HepG2 (cell line): ENCODE data around the gene PNPLA8. TPM values are rescaled to one million over a fixed set of nuclear protein-coding genes. Genes with fewer than 3 reads are reported as not detected.

Source experiments
- CBX5 ChIP-seq: sonication (generic); formaldehyde crosslinking; IDR thresholded peaks from 2 replicates; pipeline ENCODE4 v1.4.0; 2020; ENCODE audit warnings: missing genetic modification reagents, borderline replicate concordance
- DNMT1 ChIP-seq: sonication (generic); formaldehyde crosslinking; IDR thresholded peaks from 2 replicates; pipeline ENCODE4 v1.5.1; 2020; ENCODE audit warnings: mild to moderate bottlenecking, missing genetic modification reagents
- HDAC1 ChIP-seq: sonication (generic); formaldehyde crosslinking; IDR thresholded peaks from 2 replicates; pipeline ENCODE4 v1.5.1; 2020; ENCODE audit warnings: mild to moderate bottlenecking, missing genetic modification reagents
- HES4 ChIP-seq: sonication (generic); formaldehyde crosslinking; IDR thresholded peaks from 2 replicates; pipeline ENCODE4 v1.9.0; 2021; ENCODE audit warnings: mild to moderate bottlenecking, missing genetic modification reagents, borderline replicate concordance
- HNRNPUL1 ChIP-seq: fragments of 200-400 bp; formaldehyde crosslinking; IDR thresholded peaks from 2 replicates; pipeline ENCODE4 v1.6.1; 2017; ENCODE audit warnings: low read depth, mild to moderate bottlenecking, low read length, moderate library complexity
- KLF6 ChIP-seq: IDR thresholded peaks from 2 replicates; pipeline ENCODE4 v1.8.0; 2016; ENCODE audit warnings: missing biosample characterization, missing genetic modification reagents
- MXI1 ChIP-seq: IDR thresholded peaks from 3 replicates; pipeline ENCODE4 v1.6.1; 2012; ENCODE audit warnings: low read depth, low read length, inconsistent platforms, borderline replicate concordance
- NR2F1 ChIP-seq, 2 experiments: fragments of 450-650 bp in 1 of 2; formaldehyde crosslinking in 1 of 2; IDR thresholded peaks; 2 replicates each; pipeline versions ENCODE4 v1.5.0 to v1.6.1; 2016 to 2020; ENCODE audit warnings: mild to moderate bottlenecking in 1 of 2, missing compliant biosample characterization in 1 of 2, missing genetic modification reagents in 1 of 2, moderate library complexity in 1 of 2
- PITX1 ChIP-seq: sonication (generic); formaldehyde crosslinking; IDR thresholded peaks from 2 replicates; pipeline ENCODE4 v1.5.1; 2020; ENCODE audit warnings: mild to moderate bottlenecking, missing genetic modification reagents
- SRSF4 ChIP-seq: fragments of 200-400 bp; formaldehyde crosslinking; IDR thresholded peaks from one replicate; pipeline ENCODE4 v1.6.1; 2018; ENCODE audit warnings: mild to moderate bottlenecking, low read depth, low read length, moderate library complexity; ENCODE audit not compliant: poor library complexity, severe bottlenecking
- STAT5B ChIP-seq: sonication (generic); formaldehyde crosslinking; IDR thresholded peaks from 2 replicates; pipeline ENCODE4 v1.4.0; 2020; ENCODE audit warnings: missing genetic modification reagents
- TGIF2 ChIP-seq: IDR thresholded peaks from 2 replicates; pipeline ENCODE4 v1.6.1; 2016; ENCODE audit warnings: control low read depth, missing compliant biosample characterization
- ZMAT3 ChIP-seq: sonication (generic); formaldehyde crosslinking; conservative IDR thresholded peaks from 2 replicates; pipeline ENCODE4 v1.7.0; 2021; ENCODE audit warnings: missing genetic modification reagents
- ZNF24 ChIP-seq: fragments of 450-650 bp; IDR thresholded peaks from 2 replicates; pipeline ENCODE4 v1.6.1; 2017; ENCODE audit warnings: antibody characterized with exemption, mild to moderate bottlenecking
- ZNF34 ChIP-seq: sonication (generic); formaldehyde crosslinking; IDR thresholded peaks from 2 replicates; pipeline ENCODE4 v1.4.0; 2020; ENCODE audit warnings: mild to moderate bottlenecking, missing genetic modification reagents, borderline replicate concordance
- ZNF446 ChIP-seq: sonication (generic); formaldehyde crosslinking; IDR thresholded peaks from 2 replicates; pipeline ENCODE4 v1.5.0; 2020; ENCODE audit warnings: mild to moderate bottlenecking, missing genetic modification reagents
- ZNF530 ChIP-seq: sonication (generic); formaldehyde crosslinking; IDR thresholded peaks from 2 replicates; pipeline ENCODE4 v1.5.0; 2020; ENCODE audit warnings: low read depth, mild to moderate bottlenecking, missing genetic modification reagents
- ZNF547 ChIP-seq: sonication (generic); formaldehyde crosslinking; IDR thresholded peaks from 2 replicates; pipeline ENCODE4 v1.5.1; 2020; ENCODE audit warnings: mild to moderate bottlenecking, missing genetic modification reagents
- polyA plus RNA-seq, 8 experiments: library from polyadenylated mRNA; depleted of rRNA in 3 of 8; stranded (reverse) in 7 of 8; unstranded in 1 of 8; fragments of >200 nt; fragmentation: Illumina TruSeq in 4 of 8; extraction: Trizol in 4 of 8; gene quantifications; 2 replicates each; pipeline versions ENCODE4 v1.2.1 to v1.2.3, GENCODE V29; 2011 to 2016; ENCODE audit warnings: low read depth in 4 of 8, missing spikeins in 1 of 8, mixed read lengths in 1 of 8; ENCODE audit not compliant: insufficient read depth in 1 of 8
- total RNA-seq, 5 experiments: library from RNA; depleted of rRNA; stranded (reverse); fragments of >200 nt; fragmentation: Illumina TruSeq; extraction: Trizol; gene quantifications; 2 replicates each; pipeline ENCODE4 v1.2.3, GENCODE V29; 2016; ENCODE audit warnings: low read depth in 1 of 5
- TF ChIP-seq, protein P1 (sequence below): sonication (generic); formaldehyde crosslinking; IDR thresholded peaks from 2 replicates; pipeline ENCODE4 v1.4.0; 2020; ENCODE audit warnings: missing genetic modification reagents
- TF ChIP-seq, protein P2 (sequence below): sonication (generic); formaldehyde crosslinking; IDR thresholded peaks from 2 replicates; pipeline ENCODE4 v1.5.1; 2020; ENCODE audit warnings: missing genetic modification reagents, mild to moderate bottlenecking, borderline replicate concordance
- TF ChIP-seq, protein P3 (sequence below): sonication (generic); formaldehyde crosslinking; IDR thresholded peaks from 2 replicates; pipeline ENCODE4 v1.5.1; 2020; ENCODE audit warnings: missing genetic modification reagents, mild to moderate bottlenecking, borderline replicate concordance
- TF ChIP-seq, protein P4 (sequence below), 2 experiments: fragments of 450-650 bp in 1 of 2; sonication (generic) in 1 of 2; formaldehyde crosslinking; IDR thresholded peaks; 2 replicates each; pipeline versions ENCODE4 v1.5.0 to v1.8.0; 2020 to 2022; ENCODE audit warnings: mild to moderate bottlenecking in 1 of 2, missing genetic modification reagents in 1 of 2

The PNPLA8 gene
- total and polyA plus RNA-seq, 2 of the 13 experiments (the other 11 are each of a cell fraction or from before 2014, with no cell fraction given) = 6.3 to 11.4 TPM

DNA sequence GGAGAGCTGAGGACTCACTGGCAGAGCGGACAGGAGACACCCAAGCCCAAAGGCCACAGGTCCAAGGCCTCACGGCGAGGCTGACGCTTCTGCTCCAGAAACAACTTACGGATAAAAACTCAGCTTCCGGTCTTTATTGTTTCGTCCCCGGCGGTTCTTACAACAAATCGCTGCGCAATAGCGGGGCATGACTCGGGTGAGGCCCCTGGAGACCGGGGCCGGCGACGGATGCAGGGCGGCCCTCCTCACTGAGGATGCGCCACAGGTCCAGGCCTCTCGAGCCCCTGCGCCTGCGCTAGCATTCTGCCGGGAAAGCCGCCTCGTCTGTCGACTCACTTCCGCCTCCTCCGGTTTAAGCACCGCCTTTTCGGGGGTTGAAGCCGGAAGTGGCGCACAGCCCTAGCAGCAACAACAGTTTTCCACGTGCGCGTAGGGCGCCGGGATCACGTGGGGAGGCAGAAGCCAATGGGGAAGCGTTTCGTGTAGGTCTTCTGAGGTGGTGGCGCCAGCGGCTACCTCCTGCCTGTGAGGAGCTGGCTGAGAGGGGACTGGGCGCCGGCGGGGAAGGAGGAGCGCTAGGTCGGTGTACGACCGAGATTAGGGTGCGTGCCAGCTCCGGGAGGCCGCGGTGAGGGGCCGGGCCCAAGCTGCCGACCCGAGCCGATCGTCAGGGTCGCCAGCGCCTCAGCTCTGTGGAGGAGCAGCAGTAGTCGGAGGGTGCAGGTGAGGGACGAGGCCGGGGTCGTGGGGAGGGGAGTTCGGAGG lies 43.6 kb upstream of the PNPLA8 start, which contains the start of the genes DNAJB9 and THAP5 (continued):
- TF ChIP-seq, protein P1, sequence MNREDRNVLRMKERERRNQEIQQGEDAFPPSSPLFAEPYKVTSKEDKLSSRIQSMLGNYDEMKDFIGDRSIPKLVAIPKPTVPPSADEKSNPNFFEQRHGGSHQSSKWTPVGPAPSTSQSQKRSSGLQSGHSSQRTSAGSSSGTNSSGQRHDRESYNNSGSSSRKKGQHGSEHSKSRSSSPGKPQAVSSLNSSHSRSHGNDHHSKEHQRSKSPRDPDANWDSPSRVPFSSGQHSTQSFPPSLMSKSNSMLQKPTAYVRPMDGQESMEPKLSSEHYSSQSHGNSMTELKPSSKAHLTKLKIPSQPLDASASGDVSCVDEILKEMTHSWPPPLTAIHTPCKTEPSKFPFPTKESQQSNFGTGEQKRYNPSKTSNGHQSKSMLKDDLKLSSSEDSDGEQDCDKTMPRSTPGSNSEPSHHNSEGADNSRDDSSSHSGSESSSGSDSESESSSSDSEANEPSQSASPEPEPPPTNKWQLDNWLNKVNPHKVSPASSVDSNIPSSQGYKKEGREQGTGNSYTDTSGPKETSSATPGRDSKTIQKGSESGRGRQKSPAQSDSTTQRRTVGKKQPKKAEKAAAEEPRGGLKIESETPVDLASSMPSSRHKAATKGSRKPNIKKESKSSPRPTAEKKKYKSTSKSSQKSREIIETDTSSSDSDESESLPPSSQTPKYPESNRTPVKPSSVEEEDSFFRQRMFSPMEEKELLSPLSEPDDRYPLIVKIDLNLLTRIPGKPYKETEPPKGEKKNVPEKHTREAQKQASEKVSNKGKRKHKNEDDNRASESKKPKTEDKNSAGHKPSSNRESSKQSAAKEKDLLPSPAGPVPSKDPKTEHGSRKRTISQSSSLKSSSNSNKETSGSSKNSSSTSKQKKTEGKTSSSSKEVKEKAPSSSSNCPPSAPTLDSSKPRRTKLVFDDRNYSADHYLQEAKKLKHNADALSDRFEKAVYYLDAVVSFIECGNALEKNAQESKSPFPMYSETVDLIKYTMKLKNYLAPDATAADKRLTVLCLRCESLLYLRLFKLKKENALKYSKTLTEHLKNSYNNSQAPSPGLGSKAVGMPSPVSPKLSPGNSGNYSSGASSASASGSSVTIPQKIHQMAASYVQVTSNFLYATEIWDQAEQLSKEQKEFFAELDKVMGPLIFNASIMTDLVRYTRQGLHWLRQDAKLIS (CRISPR knock-in tag) = no peak
- TF ChIP-seq KLF6 (CRISPR knock-in tag) (peak; percentile 94; the same call in 1 of the 2 replicates), STAT5B (CRISPR knock-in tag) (no peak), ZNF547 (CRISPR knock-in tag) (peak; percentile 87), SRSF4 (no peak), NR2F1 (CRISPR knock-in tag; IDR thresholded peaks at IDR 0.05) (0 out of 4 replicates have a peak, but pooled peaks of 1 of the 2 experiments have one; percentile 22), TGIF2 (CRISPR knock-in tag) (peak; percentile 91; the same call in 1 of the 2 replicates), MXI1 (peak; percentile 96; the same call in 2 of the 3 replicates), CBX5 (CRISPR knock-in tag) (peak; percentile 31), ZNF34 (CRISPR knock-in tag) (peak; percentile 82; the same call in 1 of the 2 replicates), HES4 (CRISPR knock-in tag) (peak; percentile 60; the same call in 1 of the 2 replicates), ZNF446 (CRISPR knock-in tag) (peak; percentile 28; the same call in 1 of the 2 replicates), HNRNPUL1 (0 out of 2 replicates have a peak, but pooled peaks have one; percentile 38), HDAC1 (CRISPR knock-in tag) (peak; percentile 98), DNMT1 (CRISPR knock-in tag) (no peak), ZNF24 (peak; percentile 63; the same call in 1 of the 2 replicates), ZNF530 (CRISPR knock-in tag) (no peak), PITX1 (CRISPR knock-in tag) (peak; percentile 65; the same call in 1 of the 2 replicates), ZMAT3 (CRISPR knock-in tag) (peak; percentile 86)
- TF ChIP-seq, protein P2, sequence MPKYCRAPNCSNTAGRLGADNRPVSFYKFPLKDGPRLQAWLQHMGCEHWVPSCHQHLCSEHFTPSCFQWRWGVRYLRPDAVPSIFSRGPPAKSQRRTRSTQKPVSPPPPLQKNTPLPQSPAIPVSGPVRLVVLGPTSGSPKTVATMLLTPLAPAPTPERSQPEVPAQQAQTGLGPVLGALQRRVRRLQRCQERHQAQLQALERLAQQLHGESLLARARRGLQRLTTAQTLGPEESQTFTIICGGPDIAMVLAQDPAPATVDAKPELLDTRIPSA (CRISPR knock-in tag) = no peak; the same call in 1 of the 2 replicates
- TF ChIP-seq, protein P3, sequence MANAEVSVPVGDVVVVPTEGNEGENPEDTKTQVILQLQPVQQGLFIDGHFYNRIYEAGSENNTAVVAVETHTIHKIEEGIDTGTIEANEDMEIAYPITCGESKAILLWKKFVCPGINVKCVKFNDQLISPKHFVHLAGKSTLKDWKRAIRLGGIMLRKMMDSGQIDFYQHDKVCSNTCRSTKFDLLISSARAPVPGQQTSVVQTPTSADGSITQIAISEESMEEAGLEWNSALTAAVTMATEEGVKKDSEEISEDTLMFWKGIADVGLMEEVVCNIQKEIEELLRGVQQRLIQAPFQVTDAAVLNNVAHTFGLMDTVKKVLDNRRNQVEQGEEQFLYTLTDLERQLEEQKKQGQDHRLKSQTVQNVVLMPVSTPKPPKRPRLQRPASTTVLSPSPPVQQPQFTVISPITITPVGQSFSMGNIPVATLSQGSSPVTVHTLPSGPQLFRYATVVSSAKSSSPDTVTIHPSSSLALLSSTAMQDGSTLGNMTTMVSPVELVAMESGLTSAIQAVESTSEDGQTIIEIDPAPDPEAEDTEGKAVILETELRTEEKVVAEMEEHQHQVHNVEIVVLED (CRISPR knock-in tag) = peak; percentile 92
- TF ChIP-seq, protein P4, sequence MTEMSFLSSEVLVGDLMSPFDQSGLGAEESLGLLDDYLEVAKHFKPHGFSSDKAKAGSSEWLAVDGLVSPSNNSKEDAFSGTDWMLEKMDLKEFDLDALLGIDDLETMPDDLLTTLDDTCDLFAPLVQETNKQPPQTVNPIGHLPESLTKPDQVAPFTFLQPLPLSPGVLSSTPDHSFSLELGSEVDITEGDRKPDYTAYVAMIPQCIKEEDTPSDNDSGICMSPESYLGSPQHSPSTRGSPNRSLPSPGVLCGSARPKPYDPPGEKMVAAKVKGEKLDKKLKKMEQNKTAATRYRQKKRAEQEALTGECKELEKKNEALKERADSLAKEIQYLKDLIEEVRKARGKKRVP (CRISPR knock-in tag; IDR thresholded peaks at IDR 0.05) = peak in 1 of 2 experiments; percentile 80; a peak in 2 of 4 replicates
